Stimulated activated CD8-positive, alpha-beta memory T cell treated with anti-CD3 and anti-CD28 coated beads, Interleukin-12 subunit alpha, Interleukin-12 subunit beta, amount 100 ng/mL, for 4 hours (primary cell): ENCODE measurements around the gene MDN1.
"Not testable (repeated sequence)": the region's sequence is repeated elsewhere in the genome, so short reads cannot be mapped to it uniquely, and the experiment has no call there.

ENCODE experiments used
- DNase-seq: peaks from one replicate; pipeline ENCODE4 v3.0.0-alpha.2; 2020; ENCODE audit warnings: low read depth

Gene MDN1

GRCh38 chr6:89807581-89807980 lies 12.0 kb downstream of the MDN1 start:
- DNase-seq, result no peak

GRCh38 chr6:89805814-89806371 lies 13.7 kb downstream of the MDN1 start:
- no peak for DNase-seq

DNA sequence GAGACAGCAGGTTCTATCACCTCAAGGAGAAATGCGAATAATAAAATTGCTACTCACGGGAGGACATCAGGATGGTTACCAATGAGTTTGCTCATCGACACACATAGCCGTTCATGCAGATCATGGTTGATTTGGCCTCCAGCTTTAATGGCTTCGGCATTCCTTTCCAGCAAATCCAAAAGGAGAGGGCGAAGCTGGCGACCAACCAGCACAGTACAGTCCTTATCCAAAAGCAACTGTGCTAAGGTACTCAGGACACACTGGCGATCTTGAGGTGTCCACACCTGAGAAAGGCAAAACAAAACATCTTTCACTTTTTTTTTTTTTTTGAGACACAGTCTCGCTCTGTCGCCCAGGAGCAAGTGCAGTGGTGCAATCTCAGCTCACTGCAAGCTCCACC lies 16.3 kb downstream of the MDN1 start:
- no peak for DNase-seq

DNA sequence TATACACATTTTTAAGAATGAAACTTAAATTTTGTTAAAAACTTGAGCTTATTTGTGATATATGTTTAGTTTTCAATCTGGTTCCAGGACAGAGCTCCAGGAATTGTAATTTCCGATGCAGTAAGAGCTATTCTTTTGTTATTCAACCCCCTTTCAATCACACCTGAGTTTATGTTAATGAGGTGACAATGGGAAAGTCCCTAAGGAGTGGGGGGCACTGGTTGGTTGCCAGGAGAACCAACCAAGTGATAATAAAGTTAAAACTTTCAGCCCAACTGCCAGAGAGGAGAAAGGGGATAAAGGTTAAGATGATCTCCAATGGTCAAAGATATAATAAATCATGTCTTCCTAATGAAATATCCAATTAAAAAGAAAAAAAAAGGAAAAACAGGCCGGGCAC lies 19.8 kb downstream of the MDN1 start:
- DNase-seq, result no peak

DNA sequence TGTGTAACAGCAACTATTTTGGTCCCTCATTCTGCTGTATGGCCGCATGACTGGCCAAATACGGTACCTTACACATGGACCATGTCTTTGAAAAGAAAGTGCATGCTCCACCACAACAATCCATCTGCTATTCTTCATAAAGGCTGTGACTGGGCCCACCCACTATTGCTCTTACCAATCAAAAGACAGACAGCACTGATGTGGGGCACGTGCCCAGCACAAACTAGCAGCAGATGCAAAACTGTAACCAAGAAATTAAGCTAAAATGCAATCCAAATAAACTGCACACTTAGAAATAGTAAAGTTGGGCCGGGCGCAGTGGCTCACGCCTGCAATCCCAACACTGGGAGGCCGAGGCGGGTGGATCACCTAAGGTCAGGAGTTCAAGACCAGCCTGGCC lies 20.5 kb downstream of the MDN1 start:
- no peak for DNase-seq

GRCh38 chr6:89797317-89797716 lies 22.3 kb downstream of the MDN1 start:
- no peak for DNase-seq

DNA sequence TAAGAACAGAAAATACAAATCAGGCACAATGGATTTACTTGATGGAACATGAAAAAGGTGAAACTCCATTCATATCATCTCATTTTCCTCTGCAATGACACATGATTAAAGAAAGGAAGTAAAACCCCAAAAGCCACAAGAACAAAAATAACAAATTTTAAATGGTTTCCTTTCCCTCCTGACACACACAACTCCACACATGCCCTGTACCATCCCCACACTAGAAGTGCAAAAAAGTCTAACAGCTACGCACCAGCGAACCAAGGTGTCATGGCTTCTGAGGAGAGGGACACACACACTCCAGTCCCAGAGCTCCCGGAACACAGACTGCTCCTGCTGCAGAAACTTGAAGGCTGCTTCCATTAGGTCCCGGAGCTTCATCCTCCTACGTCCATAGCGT lies 25.3 kb downstream of the MDN1 start:
- no peak for DNase-seq

DNA sequence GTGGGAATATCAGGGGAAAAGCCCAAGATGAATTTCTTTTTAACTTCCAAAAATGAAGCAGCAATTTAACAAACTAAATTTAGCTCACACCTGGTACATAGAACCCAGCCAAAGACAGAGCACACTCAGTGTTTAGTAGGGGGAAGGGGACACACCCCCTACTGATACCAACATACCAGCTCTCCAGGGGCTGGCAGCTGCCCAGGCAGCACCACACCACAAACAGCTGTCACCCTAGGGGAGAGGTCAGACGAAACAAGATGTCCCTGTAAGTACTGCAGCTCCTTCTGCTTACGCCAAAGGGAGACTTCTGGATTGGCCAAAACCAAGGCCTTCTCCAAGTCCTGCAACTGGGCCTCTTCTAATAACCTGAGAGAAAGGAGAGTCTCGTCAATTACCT lies 26.0 kb downstream of the MDN1 start:
- DNase-seq, result no peak

DNA sequence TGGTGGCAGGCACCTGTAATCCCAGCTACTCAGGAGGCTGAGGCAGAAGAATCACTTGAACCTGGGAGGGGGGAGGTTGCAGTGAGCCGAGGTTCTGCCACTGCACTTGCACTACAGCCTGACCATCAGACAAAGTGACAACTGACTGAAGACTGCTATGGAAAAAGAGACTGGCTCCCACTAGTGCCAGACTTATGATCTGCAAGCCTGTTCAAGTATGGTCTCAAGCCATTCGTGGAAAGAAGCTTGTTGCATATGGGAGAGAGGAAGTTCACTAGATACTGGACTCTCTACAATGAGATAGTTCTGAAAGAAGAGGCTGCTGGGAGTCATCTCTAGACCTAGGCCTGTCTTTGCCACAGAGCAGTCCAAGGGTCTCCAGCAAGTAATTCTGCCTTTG lies 26.7 kb downstream of the MDN1 start:
- DNase-seq, result no peak

- no peak for DNase-seq
These were observed 29.2 kb downstream of the MDN1 start for GRCh38 chr6:89790403-89790802.

DNA sequence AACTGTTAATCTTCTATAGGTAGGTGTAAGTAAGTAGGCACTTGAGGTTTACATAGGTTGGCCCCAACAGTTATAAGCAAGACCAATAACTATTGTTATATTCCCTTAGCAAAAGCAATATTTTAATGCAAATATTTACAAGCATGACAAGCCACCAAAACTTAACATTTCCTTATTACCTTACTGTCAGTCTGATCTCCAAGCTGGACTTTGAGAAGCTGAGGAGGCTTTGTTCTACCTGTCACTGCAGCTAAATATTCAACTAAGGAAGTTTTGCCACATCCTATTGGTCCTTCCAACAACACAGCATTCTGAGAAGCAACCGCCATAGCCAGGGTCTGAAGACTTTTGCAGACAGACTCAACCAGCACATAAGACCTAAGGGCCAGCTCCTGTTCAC lies 29.6 kb downstream of the MDN1 start:
- no peak for DNase-seq

GRCh38 chr6:89787660-89788328 lies 31.8 kb downstream of the MDN1 start:
- no peak for DNase-seq

GRCh38 chr6:89786970-89787369 lies 32.6 kb downstream of the MDN1 start:
- no peak for DNase-seq

- no peak for DNase-seq
These were observed 34.8 kb downstream of the MDN1 start for GRCh38 chr6:89784838-89785237.

DNA sequence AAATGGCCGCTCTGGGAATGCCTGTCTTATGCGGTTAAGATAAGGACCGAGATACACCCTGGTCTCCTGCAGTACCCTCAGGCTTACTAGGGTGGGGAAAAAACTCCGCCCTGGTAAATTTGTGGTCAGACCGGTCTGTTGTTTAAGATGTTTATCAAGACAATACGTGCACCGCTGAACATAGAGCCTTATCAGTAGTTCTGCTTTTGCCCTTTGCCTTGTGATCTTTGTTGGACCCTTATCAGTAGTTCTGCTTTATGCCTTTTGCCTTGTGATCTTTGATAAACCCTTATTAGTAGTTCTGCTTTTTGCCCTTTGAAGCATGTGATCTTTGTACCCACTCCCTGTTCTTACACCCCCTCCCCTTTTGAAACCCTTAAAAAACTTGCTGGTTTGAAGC lies 36.3 kb downstream of the MDN1 start:
- not testable (repeated sequence) for DNase-seq

- DNase-seq, result no peak
These were observed 37.4 kb downstream of the MDN1 start for GRCh38 chr6:89782222-89782621.

DNA sequence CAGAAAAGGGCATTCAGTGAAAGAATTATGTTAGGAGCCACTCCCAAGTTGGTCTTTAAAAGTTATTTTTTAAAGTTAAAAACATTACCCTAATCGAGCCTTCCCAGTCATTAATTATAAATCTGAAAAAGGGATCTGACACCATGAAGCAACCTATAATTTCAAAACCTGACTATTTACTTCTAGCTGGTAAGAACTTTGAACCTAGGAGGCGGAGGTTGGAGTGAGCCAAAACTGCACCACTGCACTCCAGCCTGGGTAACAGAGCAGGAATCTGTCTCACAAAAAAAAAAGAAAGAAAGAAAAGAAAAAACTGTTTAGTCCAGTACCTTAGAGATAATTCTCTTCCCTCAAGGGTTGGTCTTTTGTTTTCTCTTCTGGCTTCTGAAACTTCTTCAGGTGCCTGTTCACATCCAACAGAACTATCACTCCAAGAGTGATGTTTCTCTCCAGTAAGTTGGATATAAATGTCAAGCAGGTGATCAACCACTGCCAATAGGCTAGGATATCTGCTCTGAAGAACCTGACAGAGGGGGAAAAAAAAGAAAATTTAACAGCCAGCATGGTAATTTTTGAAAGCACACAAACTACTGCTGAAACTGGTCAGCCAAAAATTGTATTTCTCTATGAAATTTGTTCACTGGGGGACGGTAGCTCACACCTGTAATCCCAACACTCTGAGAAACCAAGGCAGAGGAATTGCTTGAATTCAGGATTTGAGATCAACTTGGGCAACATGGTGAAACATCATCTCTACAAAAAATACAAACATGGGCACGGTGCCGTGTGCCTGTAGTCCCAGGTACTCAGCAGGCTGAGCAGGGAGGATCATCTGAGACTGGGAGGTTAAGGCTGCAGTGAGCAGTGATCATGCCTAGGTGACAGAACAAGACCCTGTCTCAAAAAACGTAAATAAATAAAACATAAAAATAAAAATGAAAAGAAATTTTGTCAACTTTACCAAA lies 38.2 kb downstream of the MDN1 start:
- DNase-seq, result no peak

- DNase-seq, result no peak
These were observed 42.1 kb downstream of the MDN1 start for GRCh38 chr6:89777455-89777854.

- no peak for DNase-seq
These were observed 42.9 kb downstream of the MDN1 start for GRCh38 chr6:89776583-89777233.

DNA sequence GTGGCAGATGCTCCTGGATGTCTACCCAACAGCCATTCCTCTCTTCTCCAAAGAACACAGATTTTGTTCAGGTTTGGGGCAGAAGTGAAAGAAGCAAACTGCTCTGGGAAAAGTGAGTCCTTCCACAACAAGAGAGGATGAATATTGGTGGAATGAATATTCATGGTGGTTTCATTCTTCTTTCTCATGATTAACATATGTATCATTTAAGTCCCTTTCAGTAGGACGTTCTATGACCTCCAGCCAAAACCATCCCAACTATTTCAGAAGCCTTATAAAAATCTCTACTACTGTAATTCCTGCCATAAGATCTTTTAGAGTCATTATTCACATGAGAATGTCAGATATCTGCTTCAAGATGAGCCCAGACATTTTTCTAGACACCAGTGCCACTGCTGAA lies 44.4 kb downstream of the MDN1 start:
- DNase-seq, result no peak

- no peak for DNase-seq
These were observed 50.0 kb downstream of the MDN1 start for GRCh38 chr6:89769572-89769971.

DNA sequence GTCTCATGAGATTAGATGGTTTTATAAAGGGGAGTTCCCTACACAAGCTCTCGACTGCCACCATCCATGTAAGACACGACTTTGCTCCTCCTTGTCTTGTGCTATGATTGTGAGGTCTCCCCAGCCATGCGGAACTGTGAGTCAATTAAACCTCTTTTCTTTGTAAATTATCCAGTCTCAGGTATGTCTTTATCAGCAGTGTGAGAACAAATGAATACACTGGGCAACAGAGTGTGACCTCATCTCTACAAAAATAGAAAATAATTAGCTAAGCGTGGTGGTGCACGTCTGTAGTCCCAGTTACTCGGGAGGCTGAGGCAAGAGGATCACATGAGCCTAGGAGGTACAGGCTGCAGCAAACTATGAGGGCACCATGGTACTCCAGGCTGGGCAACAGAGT lies 51.3 kb downstream of the MDN1 start:
- no peak for DNase-seq

GRCh38 chr6:89763550-89763949 lies 56.0 kb downstream of the MDN1 start:
- no peak for DNase-seq
